ENCODE data around the gene HERC3. TPM values are rescaled to one million over a fixed set of nuclear protein-coding genes. Genes with fewer than 3 reads are reported as not detected.

The HERC3 gene
- total RNA-seq, 1 experiment from 2014 or later = 16.9 TPM

GRCh38 chr4:88757067-88757466 lies 164.8 kb downstream of the HERC3 start:
- Histone ChIP-seq H4K20me1 (ENCODE audit: insufficient read depth) (no peaks in the 10 kb centered on the region), H2AFZ (no peak overlapping the region), H3K9me3 (ENCODE audit: insufficient read depth, low read depth) (no peaks in the 10 kb centered on the region), H3K4me1 (replicated peaks; ENCODE audit: insufficient read depth) (peaks cover 9% of the 10 kb centered on the region; the same call in 1 of the 2 replicates), H3K9me2 (ENCODE audit: insufficient read depth) (no peaks in the 10 kb centered on the region), H3K36me3 (ENCODE audit: low read depth) (no peaks in the 10 kb centered on the region), H3K4me3 (no peak overlapping the region), H3K27ac (no peak overlapping the region), H3K4me2 (no peak overlapping the region), H3K27me3 (ENCODE audit: insufficient read depth, low read depth) (no peaks in the 10 kb centered on the region), H3K79me2 (ENCODE audit: low read depth) (no peaks in the 10 kb centered on the region), H3F3A (ENCODE audit: insufficient read depth, low read depth) (no peaks in the 10 kb centered on the region)
- TF ChIP-seq CTCF (conservative IDR thresholded peaks at IDR 0.05) (no peak), EZH2 (IDR thresholded peaks at IDR 0.05; ENCODE audit: low read depth) (no peak)
- POLR2A ChIA-PET (ENCODE audit: unreplicated experiment) = no interaction called here
- intact Hi-C loops (cut with micrococcal nuclease; ENCODE audit: unreplicated experiment) = no loop called here
- no peak for DNase-seq
- BruUV-seq (replicated peaks) = no TSS peak
- CTCF ChIA-PET = no interaction called here

DNA sequence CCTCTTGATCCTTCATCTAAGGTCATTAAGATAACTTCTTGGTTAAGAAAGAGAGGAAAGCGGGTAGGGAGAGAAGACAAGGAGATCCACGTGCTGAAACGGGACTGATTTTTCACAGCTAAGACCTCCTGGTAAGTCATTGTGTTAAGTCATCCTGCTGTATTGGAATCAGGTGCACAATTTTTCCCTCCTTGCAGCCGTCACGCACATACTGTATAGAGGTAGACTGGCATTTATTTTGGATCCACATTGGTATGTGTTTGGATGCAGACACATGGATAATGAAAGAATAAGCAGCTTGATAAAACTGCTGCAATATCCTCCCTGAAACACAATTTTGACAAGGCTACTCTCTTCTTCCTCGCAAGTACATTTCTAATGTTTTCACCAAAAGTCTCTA lies 165.5 kb downstream of the HERC3 start:
- intact Hi-C loops (cut with micrococcal nuclease; ENCODE audit: unreplicated experiment) = no loop called here
- H3K4me3 ChIP-seq = no peak overlapping the region
- ChIA-PET CTCF (no interaction called here), POLR2A (ENCODE audit: unreplicated experiment) (no interaction called here)
- no peak for DNase-seq
- H3K27me3 ChIP-seq (ENCODE audit: insufficient read depth, low read depth) = no peaks in the 10 kb centered on the region
- TF ChIP-seq EZH2 (IDR thresholded peaks at IDR 0.05; ENCODE audit: low read depth) = no peak
- TF ChIP-seq CTCF (conservative IDR thresholded peaks at IDR 0.05) = no peak
- peaks cover 9% of the 10 kb centered on the region; the same call in 1 of the 2 replicates for H3K4me1 ChIP-seq (replicated peaks; ENCODE audit: insufficient read depth)
- H3K9me3 ChIP-seq (ENCODE audit: insufficient read depth, low read depth) = no peaks in the 10 kb centered on the region
- H3F3A ChIP-seq (ENCODE audit: insufficient read depth, low read depth) = no peaks in the 10 kb centered on the region
- H3K27ac ChIP-seq = no peak overlapping the region
- H3K36me3 ChIP-seq (ENCODE audit: low read depth) = no peaks in the 10 kb centered on the region
- H3K79me2 ChIP-seq (ENCODE audit: low read depth) = no peaks in the 10 kb centered on the region
- no peak overlapping the region for H3K4me2 ChIP-seq
- BruUV-seq (replicated peaks) = no TSS peak
- no peaks in the 10 kb centered on the region for H4K20me1 ChIP-seq (ENCODE audit: insufficient read depth)
- H3K9me2 ChIP-seq (ENCODE audit: insufficient read depth) = no peaks in the 10 kb centered on the region
- no peak overlapping the region for H2AFZ ChIP-seq

Other genes with a start within 250 kb of the HERC3 start
- gene HERC6, start 213.6 kb upstream of the HERC3 start, total RNA-seq (2021) = 4.9 and 5.6 TPM in 2 replicates
- gene HERC5, start 135.4 kb upstream of the HERC3 start, total RNA-seq (2021) = 3.6 and 4.6 TPM in 2 replicates
- gene PYURF, start 68.7 kb upstream of the HERC3 start, total RNA-seq (2021) = 53.3 and 55.0 TPM in 2 replicates
- gene NAP1L5, start 105.3 kb downstream of the HERC3 start, total RNA-seq (2021) = 0.28 and 0.37 TPM in 2 replicates